ENCODE results near the gene NCAPD2.
A peak's percentile ranks its signal among the peaks of the same experiment; 100 is the strongest.
"Not testable (repeated sequence)": the region's sequence is repeated elsewhere in the genome, so short reads cannot be mapped to it uniquely, and the experiment has no call there.

NCAPD2 gene

DNA sequence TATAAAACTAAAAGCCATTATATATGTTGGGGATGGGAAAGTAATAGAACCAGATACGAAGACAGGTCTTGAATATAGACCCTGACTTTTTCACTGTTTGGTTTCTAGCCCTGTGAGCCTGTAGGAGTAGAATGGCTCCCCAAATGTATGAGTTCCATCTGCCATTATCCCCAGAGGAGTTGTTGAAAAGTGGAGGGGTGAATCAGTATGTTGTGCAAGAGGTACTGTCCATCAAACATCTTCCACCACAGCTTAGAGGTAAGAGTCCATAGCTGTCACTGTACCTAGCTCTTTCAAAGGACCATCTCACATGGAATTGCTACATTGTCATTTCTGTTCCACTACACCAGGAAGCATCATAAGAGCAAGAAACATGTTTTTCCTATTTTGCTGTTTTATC lies 1.1 kb downstream of the NCAPD2 start:
- no peak for DNase-seq

DNA sequence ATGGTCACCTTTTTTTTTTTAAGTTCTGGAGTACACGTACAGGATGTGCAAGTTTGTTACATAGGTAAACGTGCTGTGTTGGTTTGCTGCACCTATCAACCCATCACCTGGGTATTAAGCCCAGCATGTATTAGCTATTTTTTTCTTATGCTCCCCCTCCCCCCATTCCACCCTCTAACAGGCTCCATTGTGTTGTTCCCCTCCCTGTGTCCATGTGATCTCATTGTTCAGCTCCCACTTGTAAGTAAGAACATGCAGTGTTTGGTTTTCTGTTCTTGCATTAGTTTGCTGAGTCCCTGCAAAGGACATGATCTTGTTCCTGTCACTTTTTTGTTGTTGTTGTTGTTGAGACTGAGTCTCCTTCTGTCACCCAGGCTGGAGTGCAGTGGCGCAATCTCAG lies 3.4 kb downstream of the NCAPD2 start:
- DNase-seq = not testable (repeated sequence)

GRCh38 chr12:6500466-6500865 lies 6.6 kb downstream of the NCAPD2 start:
- DNase-seq = no peak

GRCh38 chr12:6507102-6507998 lies 13.4 kb downstream of the NCAPD2 start:
- DNase-seq = no peak

- DNase-seq = no peak
These were observed 14.2 kb downstream of the NCAPD2 start for GRCh38 chr12:6508087-6508486.

DNA sequence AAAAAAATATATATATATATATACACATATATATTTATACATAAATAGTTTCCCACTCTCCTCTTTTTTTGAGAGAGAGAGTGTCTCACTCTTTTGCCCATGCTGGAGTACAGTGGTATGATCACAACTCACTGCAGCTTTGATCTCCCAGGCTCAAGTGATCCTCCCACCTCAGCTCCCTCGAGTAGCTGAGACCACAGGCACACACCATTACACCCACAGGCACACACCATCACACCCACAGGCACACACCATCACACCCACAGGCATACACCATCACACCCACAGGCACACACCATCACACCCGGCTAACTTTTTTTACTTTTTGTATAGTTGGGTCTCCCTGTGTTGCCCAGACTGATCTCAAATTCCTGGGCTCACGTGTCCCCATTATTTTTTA lies 26.3 kb downstream of the NCAPD2 start:
- DNase-seq = no peak

GRCh38 chr12:6522193-6522592 lies 28.3 kb downstream of the NCAPD2 start:
- no peak for DNase-seq

DNA sequence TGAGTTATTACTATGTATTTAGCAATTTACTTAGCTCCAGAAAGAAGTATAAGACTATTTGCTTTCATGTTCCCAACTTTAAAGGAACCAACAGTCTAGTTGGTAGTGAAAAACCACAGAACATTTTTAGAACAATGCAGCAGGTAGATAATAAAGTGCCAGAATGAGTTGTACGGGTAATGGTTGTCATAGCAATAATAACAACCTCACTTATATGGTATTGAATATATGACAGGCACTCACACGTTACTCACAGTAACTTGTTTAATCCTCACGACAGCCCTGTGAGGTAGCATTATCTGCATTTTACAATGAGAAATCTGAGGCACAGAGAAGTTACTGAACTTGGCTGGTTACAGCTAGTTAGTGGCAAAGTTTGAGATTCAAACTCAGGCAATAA lies 29.8 kb downstream of the NCAPD2 start:
- DNase-seq = no peak

DNA sequence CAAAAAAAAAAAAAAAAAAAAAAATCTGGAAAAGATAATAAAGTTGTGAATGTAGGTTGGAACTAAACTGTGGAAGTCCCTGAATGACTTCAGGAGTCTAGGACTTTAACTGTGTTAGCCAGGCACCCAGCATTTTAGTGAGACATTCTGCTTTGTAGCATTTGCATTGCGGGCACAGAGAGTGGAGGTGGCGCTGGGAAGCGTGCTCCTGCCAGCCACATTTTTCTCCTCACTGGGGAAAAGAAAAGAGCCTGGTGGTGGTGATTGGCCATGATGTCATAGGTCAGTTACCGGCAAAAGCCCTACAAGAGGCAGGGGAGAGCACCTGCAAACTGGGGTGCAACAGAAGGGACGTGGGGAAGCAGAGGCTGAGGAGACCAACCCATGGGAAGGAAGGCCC lies 30.7 kb downstream of the NCAPD2 start:
- DNase-seq = no peak

DNA sequence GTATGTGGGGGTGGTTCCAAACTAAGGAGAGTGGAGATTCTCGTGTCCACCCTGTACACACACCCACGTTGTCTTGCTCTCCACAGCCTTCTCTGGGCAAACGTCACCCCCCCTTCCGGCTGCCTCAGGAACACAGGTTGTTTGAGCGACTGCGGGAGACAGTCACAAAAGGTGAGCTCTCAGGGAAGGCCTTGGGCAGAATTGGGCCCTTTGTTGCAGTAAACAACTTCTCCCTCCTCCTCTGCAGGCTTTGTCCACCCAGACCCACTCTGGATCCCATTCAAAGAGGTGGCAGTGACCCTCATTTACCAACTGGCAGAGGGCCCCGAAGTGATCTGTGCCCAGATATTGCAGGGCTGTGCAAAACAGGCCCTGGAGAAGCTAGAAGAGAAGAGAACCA lies 32.3 kb downstream of the NCAPD2 start:
- no peak for DNase-seq

DNA sequence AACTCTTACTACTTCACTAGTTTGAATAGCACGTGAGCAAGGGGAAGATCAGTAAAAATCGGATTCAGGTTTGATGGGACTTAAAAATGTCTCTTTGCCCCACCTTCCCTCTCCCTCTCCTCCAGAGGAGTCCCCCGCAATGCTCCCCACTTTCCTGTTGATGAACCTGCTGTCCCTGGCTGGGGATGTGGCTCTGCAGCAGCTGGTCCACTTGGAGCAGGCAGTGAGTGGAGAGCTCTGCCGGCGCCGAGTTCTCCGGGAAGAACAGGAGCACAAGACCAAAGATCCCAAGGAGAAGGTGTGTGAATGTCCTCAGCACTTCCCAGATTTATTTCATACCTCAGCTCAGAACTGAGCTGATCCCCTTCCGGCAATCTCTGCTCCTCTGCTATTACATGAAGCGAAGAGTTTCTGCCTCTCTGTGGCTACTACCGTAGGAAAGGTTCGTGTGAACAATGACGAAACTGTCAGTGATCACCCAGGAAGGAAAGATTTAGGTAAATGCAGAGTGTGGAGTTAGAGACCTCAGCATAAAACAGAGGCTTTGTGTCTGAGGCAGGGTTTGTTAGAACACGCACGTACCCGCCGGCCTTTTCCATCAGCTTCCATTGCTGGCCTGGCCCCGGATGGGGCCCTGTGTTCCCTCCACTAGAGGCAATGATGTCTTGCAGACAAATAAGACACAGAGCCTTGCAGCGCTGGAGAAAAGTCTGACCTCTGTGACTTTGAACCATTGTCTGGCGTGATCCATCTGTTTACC lies 33.0 kb downstream of the NCAPD2 start:
- no peak for DNase-seq

- no peak for DNase-seq
These were observed 33.8 kb downstream of the NCAPD2 start for GRCh38 chr12:6527711-6528110.

GRCh38 chr12:6528539-6529235 lies 34.8 kb downstream of the NCAPD2 start:
- no peak for DNase-seq

DNA sequence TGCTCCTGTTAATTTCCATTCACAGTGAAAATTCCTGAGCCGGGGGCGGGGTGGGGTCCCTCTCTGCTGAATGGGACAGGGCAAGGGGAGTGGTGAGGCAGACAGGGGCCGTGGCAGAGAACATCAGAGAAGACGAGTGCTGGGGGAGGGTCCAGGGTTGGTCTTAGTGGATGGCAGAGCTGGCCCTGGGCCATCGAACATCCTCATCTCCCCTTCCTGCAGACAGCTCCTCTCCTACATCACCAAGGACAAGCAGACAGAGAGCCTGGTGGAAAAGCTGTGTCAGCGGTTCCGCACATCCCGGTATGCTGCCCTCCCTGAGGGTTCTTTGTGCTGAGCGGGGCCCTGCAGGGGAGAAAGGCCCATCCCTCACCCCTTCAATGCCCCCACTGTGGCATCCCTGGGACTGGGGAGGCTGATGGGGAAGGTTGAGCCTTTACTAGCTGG lies 35.4 kb downstream of the NCAPD2 start:
- no peak for DNase-seq

GRCh38 chr12:6530576-6531260 lies 36.8 kb downstream of the NCAPD2 start:
- no peak for DNase-seq

DNA sequence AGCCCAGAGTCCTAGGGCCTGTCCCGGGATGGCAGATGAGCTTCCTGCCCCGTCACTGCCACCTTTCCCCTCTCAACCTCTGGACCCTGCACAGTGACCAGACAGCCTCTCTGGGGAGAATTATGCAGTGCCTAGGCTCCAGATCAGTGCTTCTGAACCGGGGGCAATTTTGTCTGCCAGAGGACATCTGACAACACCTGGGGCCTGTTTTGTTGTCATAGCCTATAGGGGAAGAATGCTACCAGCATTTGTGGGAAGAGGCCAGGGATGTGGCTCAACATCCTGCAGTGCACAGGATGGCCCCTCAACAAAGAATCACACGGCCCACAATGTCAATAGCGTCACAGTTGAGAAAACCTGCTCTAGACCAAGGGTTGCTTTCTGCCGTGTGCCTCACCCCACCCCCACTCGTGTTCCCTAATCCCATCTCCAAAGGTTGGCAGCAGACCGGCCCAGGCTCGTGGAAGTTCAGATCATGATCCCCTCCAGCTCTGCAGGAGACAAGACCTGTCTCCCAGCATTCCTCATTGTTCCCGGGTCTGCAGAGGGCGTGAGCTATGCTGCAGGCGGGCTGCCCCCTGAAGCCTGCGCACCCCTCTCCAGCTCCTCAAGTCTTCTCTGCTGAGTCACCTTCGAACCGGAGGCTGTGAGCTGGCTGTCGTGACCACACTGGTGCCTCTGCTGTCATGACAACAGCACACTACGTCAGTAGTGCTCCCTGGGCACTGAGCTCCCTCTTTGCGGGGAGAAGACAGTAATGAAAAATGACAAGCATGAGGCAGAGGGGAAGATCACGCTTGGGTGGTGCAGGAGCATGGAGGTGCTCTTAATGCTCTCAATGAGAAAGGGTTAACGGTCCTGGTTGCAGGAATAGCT lies 38.4 kb downstream of the NCAPD2 start:
- peak; percentile 71 to 92 for DNase-seq

DNA sequence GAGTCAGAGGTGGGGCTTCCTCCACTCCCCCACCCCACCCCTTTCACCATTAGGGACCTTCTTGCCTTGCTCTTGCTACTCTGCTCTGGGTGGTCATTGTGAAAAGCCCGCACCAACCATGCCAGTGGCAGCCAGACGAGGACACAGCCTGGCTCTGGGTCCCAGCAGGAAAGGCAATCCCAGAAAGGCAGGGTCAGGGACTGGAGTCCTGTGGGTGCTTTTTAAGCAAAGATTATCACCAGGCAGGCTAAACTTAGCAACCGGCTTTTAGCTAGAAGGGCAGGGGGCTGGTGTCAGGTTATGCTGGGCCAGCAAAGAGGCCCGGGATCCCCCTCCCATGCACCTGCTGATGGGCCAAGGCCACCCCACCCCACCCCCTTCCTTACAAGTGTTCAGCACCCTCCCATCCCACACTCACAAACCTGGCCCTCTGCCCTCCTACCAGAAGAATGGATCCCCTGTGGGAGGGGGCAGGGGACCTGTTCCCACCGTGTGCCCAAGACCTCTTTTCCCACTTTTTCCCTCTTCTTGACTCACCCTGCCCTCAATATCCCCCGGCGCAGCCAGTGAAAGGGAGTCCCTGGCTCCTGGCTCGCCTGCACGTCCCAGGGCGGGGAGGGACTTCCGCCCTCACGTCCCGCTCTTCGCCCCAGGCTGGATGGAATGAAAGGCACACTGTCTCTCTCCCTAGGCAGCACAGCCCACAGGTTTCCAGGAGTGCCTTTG lies 39.2 kb downstream of the NCAPD2 start:
- no peak for DNase-seq

DNA sequence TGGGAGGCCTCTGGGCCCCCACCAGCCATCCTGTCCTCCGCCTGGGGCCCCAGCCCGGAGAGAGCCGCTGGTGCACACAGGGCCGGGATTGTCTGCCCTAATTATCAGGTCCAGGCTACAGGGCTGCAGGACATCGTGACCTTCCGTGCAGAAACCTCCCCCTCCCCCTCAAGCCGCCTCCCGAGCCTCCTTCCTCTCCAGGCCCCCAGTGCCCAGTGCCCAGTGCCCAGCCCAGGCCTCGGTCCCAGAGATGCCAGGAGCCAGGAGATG lies 39.7 kb downstream of the NCAPD2 start:
- no peak for DNase-seq

DNA sequence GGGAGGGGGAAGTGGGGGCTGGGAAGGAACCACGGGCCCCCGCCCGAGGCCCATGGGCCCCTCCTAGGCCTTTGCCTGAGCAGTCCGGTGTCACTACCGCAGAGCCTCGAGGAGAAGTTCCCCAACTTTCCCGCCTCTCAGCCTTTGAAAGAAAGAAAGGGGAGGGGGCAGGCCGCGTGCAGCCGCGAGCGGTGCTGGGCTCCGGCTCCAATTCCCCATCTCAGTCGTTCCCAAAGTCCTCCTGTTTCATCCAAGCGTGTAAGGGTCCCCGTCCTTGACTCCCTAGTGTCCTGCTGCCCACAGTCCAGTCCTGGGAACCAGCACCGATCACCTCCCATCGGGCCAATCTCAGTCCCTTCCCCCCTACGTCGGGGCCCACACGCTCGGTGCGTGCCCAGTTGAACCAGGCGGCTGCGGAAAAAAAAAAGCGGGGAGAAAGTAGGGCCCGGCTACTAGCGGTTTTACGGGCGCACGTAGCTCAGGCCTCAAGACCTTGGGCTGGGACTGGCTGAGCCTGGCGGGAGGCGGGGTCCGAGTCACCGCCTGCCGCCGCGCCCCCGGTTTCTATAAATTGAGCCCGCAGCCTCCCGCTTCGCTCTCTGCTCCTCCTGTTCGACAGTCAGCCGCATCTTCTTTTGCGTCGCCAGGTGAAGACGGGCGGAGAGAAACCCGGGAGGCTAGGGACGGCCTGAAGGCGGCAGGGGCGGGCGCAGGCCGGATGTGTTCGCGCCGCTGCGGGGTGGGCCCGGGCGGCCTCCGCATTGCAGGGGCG lies 40.2 kb downstream of the NCAPD2 start, which contains the start of gene GAPDH:
TSS of gene GAPDH (plus strand) at position 595 of the 772 bp plus-strand sequence. CDS start 316 bp downstream, outside the sequence.
- DNase-seq = peak; percentile 87 to 88

DNA sequence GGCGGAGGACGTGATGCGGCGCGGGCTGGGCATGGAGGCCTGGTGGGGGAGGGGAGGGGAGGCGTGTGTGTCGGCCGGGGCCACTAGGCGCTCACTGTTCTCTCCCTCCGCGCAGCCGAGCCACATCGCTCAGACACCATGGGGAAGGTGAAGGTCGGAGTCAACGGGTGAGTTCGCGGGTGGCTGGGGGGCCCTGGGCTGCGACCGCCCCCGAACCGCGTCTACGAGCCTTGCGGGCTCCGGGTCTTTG lies 40.7 kb downstream of the NCAPD2 start:
- DNase-seq = no peak

Measured in stimulated activated CD4-positive, alpha-beta T cell treated with anti-CD3 and anti-CD28 coated beads, Interleukin-4, amount 100 ng/mL, for 4 hours (primary cell).